Measurements from ENCODE around the gene CD7.

The CD7 gene

DNA sequence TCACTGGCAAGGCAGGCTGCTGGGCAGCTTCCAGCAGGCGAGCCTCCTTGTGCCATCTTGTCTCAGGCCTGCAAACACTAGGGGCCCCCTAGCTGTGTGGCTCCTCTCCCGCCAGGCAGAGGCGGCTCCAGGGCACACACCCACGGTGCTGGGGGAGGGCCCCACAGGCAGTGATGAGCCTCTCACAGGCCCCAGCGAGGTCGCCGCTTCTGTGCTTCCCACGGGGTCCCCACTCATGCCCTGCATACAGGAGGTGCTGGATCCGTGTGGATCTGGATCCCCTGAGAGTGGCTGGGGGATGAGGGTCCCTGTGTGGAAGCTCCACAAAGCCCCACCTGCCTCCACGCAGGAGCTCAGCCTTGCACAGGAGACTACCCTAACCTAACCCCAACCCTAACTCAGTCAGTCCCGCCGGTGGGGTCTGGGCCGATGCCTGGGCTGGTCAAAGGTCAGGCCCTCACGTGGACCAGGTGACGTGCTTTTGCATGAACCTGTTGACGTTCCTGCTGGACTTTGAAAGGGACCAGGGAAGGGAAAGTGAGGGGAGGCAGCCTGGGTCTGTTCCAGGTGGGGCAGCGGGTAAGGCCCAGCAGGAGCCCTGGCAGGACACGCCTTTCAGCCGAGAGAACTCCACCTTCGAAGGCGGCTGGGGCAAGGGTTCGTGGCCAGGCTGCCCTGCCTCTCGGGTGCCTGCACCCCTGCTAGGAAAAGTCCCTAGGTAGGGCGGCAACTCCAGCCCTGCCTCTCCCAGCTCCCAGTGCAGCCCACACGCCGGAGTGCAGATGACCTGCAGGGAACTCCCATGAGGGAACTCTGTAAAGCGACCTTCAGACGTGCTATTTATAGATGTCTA lies 11.0 kb upstream of the CD7 start:
- DNase-seq = no peak

DNA sequence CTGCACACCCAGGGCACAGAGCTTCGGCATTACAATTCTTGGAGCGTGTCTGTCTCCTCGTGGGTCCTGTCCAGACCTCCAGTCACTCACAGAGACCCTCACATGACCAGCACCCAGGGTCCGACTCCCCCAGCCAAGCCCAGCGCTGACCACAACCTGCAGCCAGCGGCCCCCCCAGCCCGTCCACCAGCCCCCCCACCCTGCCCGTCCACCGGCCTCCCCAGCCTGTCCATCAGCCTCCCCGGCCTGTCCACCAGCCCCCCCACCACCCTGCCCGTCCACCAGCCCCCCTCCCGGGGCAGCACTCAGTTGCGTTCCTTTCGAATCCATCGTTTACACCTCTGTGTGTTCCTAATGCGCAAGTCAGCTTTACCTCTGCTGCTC lies 10.3 kb upstream of the CD7 start:
- no peak for DNase-seq

DNA sequence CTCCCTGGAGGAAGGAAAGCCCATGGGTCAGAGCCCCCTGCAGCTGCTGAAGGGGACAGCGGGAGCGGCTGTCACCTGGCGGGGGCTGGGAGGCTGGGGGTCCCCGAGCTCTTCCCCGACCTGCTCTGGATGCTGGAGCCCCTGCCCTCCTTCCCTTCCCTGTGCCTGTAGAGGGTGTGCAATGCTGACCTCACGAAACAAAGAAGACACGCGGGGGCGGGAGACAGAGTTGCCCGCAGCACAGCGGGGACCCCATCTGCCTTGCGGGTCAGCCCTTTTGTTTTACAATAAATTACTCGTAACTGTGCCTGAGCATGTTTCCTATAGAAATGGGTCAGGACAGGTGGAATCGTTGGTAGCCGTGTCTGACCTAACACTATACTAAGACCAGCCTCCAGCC lies 9.9 kb upstream of the CD7 start:
- no peak for DNase-seq

DNA sequence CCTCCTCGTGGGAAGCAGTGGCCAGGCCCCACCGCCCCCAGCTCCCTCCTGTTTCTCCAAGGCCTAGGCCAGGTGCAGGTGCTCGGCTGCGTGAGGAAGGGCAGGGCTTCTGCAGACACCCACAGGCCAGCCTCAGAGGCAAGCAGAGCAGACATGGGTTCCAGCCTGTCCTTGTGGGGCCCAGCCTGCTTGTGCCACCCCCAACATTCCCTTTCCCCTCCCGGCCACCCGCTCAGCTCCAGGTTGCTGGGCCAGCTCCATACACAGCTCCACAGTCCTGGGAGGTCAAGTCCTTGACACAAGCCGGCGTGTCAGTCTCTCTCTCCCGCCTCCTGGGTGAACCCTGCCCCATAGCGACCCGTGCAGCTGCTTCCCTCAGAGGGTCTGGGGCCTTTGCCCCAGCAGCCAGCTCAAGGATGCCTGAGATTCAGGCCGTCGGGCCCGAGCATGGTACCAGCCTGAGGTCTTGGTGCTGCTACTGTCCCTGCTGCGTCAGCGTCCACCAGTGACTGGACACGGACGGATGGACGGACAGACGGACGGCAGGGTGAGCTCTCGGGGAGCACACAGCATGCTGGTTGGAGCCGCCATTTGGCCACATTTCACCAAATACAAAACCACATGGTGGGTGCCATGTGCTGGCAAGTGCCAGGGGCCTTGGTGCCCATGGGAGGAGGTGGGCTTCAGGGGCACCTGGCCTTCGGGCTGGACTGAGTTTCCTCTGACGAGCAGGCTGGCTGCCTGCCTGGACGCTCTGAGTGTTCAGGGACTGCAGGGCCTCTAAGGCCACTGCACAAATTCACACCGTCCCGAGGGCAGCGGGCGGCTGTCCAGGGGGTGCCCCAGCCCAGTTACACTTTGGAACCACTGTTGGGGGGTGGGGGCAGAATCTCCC lies 8.1 kb upstream of the CD7 start:
- no peak for DNase-seq

DNA sequence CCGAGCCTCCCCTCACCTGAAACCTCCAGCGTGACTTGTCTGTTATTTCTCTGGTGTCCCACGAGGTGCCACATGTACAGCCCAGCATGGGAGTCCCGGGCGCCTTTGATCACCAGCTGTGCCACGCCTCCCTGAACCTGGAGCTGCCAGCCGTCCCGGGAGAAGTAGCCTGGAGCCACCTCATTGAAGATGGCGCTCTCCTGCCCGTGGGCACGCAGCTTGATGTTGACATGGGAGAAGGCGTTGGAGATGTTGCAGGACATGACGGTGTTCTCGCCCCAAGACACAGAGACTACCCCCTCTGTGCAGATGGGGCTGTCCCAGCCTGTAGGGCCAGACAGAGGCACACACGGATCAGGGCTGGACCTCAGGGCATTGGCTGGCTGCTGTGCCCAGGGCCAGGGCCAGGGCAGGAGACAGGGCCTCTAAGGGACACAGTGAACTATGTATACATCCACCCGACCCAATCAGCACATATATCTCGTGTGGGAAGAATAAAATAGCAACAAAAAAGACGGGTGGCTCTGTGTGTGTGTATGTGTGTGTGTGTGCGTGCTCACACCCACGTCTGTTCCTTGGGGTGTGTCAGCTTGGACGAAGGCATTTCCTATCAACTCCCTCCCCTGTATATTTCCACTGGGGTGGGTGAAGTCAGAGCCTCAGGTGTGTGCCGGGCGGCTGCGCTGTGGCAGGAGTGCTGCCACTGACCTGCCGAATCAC lies 7.3 kb upstream of the CD7 start:
- no peak for DNase-seq

DNA sequence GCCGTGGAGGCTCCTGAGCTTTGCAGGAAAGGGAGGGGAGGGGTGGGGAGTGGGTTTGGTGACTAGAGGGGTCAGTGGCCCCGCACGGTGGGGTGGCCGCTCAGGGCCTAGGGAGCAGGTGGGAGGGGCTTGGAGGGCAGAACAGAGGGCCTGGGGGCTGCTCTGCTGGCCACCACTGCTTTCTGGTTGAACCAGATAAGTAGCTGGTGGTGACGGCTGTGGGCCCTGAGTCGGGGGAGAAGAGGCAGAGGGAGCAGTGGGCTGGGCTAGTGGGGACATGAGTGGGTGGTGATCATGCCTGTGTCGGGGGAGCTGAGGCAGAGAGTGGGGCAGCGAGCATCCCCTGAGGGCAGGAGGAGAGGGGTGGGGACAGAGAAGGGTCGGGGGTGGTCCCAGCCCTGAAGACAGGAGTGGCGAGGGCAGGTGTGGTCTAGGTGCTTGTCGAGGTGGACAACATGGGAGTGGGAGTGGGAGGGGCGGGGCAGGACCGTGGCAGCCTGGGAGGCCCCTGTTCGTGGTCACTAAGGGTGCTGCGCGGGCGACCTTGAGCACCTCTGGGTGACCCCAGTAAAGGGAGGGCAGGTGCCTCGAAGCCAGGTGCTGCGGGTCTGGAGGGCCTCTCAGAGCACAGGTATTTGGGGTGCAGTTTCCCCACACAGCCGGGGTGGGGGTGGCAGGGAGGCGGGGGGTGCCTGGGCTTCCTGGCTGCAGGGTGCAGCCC lies 6.3 kb upstream of the CD7 start:
- no peak for DNase-seq

DNA sequence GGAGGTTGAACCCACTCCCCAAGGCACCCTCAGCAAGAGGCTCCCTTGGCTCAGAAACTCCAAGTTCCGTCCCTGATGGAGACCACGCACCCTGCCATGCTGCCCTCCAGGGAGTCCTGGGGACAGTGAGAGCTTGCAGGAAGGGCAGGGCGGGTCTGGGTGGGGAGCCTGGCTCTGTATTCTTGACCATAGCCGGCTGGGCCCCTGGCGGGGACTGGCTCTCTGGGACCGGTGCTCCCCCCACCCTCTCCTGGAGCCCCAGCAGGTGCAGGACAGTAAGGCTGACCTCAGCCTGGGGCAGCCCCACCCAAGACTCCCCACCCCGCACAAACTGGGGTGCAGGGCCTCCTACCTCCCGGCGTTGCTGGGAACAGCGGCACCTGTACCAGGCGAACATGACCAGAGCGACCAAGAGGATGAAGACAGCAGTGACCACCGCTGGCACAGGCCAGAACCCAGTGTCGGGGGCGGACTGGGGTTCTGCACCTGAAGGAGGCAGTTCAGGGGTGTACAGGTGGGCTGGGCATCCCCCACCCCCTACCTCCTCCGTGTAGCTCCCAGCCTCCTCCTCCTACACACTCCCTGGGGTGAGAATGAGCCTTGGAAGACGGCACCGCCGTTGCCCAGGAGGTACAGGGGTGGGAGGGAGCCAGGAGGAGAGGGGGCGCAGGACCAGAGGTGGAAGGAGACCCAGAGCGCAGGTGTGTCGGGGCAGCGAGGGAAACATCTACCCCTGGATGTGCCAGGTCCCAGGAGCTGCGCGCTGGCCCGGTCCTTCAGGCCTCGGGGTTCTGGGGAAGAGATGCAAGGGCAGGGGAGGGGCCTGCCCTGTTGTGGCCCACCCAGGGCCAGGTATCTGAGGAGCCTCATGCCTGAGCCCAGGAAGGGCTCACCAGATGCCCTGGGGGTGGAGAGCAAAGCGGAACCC lies 5.4 kb upstream of the CD7 start:
- DNase-seq = no peak

DNA sequence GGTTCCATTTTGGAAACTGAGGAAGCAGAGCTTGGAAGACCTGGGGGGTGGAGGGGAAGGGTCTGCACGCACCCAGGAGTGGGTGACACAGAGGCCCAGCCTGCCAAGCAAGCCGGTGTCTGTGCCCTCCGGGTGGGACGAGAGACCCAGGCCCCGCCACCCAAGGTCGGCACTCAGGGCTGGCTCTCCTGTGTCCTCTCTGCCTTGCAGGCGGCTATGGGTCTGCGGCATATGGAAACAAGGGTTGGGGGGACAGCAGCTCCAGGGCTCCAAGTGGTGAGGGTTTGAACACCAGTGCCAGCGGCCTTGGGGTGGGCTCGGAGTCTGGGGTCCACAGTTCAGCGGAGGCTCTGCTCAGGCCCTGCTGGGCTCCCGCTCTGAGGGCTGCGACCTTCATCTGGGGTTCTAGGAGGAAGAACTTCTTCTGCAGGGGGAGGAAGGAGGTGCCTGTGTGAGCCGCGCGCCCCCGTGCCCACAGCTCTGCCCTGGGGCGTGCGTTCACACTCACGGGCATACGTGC lies 4.6 kb upstream of the CD7 start:
- DNase-seq = no peak

DNA sequence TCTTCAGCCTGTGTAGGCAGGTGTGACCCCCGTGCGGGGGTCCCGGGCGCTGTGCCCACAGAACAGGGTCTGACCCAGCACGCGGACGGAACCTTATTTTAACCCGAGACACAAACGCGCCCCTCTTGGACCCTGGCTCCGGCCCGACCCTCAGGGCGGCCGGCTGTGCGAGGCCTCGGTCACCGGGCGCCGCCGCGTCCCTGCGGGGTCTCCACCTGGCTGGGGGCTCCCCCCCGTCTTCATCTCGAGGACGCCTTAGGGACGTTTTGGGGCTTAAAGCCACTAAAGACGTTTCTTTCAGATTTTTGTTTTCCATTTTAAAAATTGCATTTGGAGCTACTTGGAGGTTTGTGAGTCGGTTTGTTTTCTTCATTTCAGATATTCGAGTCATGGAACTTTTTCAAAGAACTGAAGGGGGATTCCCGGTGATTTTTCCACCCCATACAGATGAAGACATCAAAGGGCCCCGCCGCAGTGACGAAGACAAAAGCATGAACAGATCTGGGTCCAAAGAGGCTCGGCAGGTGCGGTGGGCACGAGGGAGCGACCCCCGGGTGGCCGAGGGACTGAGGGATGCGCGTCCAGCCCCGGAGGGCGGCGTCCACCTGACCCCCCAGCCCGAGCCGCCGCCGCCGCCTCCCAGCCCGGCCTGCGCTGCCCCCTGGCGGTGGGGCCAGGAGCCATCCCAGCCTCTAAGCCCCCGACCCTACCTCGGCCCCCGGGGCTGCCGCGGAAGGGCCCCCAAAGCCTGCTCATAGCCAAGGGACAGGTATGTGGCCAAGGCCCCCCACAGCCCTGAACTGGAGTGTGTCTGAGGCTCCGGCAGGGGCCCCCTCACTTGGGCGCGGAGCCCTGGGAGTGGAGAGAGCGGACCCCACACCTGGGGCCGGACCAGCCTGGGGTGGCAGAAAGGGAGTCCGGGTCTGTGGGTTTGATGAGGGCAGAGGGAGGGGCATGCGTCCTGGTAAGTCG lies 3.8 kb upstream of the CD7 start:
- no peak for DNase-seq

DNA sequence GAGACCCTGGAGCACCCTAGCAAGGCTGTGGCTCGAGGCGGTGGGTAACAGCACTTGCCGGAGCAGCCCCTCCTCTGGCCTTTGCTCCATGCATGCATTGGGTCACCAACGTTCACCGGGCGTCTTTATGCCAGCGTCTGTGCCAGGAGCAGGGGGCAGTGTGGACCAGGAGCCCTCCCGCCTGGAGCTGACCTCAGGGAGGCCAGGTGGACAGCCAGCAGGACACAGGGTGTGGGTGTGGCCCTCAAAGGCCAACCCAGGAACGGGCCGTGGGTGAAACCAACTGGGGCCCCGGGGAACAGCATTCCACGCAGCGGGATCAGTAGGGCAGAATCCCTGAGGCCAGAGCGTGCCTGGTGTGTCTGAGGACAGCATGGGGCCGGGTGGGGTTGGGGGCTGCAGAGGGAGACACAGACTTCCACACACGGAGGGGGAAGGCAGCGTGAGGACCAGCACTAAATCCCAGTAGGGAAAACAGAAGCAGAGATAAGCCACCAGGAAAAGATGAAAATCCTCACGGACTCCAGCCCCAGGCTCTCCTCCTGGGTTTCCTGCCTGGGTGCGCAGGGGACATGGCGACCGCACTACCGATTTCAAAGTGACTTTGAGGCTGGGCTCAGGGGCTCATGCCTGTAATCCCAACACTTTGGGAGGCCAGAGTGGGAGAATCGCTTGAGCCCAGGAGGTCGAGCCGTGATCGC lies 2.9 kb upstream of the CD7 start:
- DNase-seq = no peak

DNA sequence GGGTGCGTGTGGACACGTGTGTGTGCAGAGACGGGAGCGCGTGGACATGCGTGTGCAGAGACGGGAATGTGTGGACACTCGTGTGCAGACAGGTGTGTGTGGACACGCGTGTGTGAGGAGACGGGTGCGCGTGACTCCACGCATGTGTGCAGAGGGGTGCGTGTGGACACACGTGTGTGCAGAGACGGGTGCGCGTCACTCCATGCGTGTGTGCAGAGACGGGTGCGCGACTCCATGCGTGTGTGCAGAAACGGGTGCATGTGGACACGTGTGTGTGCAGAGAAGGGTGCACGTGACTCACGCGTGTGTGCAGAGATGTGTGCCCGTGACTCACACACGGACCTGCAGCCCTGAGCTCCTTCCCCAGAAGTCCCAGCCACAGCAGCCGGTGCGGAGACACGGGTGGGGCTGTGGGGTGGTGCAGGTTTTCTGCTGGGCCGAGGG lies 2.2 kb upstream of the CD7 start:
- DNase-seq = no peak

DNA sequence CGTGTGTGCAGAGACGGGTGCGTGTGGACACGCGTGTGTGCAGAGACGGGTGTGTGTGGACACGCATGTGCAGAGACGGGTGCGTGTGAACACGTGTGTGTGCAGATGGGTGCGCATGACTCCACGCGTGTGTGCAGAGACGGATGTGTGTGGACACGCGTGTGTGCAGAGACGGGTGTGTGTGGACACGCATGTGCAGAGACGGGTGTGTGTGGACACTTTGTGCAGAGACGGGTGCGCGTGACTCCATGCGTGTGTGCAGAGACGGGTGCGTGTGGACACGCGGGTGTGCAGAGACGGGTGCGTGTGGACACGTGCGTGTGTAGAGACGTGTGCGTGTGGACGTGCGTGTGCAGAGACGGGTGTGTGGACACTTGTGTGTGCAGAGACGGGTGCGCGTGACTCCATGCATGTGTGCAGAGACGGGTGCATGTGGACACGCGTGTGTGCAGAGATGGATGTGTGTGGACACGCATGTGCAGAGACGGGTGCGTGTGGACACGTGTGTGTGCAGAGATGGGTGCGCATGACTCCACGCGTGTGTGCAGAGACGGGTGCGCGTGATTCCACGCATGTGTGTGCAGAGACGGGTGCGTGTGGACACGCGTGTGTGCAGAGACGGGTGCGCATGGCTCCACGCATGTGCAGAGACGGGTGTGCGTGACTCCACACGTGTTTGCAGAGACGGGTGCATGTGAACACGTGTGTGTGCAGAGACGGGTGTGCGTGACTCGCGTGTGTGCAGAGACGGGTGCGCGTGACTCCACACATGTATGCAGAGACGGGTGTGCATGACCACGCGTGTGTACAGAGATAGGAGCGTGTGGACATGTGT lies 1.6 kb upstream of the CD7 start:
- no peak for DNase-seq

DNA sequence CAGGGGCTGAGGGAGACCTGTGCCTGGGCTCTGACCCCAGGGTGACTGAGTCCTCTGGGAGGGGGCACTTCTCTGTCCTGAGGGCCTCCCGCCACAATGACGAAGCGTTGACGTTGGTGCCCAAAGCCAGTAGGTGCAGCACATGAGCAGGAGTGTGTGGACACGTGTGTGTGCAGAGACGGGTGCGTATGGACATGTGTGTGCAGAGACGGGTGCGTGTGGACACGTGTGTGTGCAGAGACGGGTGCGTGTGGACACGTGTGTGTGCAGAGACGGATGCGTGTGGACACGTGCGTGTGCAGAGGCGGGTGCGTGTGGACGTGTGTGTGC lies 726 bp upstream of the CD7 start:
- no peak for DNase-seq

DNA sequence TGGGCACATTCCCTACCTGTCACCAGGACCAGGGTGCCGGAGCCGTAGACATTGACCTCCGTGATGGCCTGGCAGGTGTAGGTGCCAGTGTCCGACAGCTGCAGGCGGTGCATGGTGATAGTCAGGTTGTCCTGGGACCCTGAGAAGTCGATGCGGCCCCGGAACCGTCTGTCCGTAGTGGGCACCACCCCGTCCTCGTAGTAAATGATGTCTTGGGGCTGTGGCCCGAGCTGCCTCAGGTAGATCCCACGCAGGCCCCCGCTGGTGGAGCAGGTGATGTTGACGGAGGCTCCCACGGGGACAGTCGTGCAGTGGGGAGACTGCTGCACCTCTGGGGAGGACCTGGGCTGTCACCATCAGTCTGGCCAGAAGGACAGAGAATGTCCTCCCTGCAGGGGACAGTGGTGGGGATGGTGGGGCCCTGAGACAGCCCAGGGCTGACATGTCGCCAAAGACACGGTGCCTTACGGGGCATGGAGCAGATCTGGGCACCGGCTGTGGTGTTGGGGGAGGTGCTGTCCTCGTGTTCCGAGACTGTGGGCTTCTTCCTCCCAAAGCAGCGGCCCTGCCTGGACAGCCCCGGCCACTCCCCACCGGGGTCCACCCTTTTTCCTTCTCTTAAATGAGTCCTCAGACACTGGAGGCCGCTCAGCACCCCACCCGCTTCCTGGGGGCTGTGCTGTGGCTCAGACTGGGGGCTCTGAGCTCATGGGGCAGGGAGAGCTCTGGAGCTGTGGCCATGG lies 586 bp downstream of the CD7 start:
- DNase-seq = no peak

DNA sequence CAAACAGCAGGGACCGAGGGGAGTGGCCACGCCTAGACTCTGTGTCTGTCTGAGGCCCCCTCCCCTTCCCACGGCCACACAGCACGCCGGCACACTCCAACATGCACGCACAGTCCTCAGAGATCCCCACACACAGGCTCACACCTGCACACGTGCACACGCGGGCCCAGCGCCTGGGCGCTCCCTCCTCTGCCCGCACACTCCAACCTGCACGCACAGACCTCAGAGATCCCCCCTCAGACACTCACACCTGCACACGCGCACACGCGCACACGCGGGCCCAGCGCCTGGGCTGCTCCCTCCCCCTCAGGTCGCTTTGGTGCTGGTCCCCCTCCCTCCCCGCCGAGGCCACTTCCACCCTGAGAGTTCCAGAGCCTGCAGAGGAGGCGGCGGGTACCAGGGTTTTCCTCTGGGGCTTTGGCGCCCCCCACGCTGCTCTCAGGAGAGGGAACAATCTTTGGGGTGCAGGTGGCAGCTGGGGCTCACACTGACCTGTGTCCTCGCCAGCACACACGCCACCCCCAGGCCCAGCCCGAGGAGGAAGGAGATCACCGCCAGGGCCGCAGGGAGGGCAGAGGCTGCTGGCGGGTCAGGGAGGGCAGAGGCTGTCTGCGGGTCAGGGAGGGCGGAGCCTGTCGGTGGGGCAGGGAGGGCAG lies 1.6 kb downstream of the CD7 start:
- DNase-seq = no peak

DNA sequence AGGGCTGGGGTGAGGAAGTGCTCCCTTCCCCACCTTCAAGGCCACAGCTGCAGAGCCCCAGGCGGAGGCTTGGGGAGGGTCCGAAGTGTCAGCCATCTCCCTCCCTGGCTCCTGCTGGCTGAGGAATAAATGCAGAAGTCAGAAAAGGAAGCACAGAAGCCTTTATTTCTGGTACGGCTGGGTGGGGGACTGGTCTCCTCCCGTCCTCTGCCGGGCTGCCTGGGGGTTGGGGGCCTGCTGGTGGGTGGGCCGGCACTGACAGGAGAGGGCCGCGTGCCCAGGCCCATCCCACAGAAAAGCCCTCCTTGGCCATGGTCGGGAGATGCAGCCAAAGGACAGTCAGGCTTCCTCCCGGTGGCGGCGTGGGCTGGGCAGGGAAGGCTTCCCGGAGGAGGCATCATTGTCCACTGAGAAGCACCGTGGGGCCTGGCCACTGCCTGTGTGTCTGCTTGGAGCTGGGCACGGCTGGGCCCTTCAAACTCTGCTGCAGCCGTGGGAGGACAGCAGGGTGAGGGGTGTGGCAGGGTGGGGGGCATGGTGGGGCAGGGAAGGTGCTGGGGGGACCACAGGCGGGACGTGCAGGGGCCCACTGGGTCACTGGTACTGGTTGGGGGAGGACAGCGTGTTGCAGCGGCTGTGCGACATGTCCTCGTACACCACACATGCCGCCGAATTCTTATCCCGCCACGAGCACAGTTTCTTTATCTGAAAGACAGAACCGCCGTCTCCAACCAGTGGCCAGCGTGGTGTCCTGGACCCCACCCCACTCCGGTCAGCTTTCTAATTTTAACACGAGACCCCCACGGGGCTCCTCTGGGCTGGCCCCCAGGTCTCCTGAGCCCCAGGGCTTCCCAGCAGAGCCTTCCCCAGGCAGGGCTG lies 2.4 kb downstream of the CD7 start:
- no peak for DNase-seq

Measured in NCI-H2227 treated with DMSO at 0.1 percent for 48 hours (cell line).